ENCODE measurements around the gene CRYBG2. TPM values are rescaled to one million over a fixed set of nuclear protein-coding genes. Genes with fewer than 3 reads are reported as not detected.

Gene CRYBG2
- 1 to 10 TPM; 4.5 to 6.4 TPM for total RNA-seq

GRCh38 chr1:26353976-26354820 is at the start of gene CRYBG2:
CRYBG2 (minus strand) TSS chr1:26354130; CDS start chr1:26346657, 7,473 bp downstream.
- no peaks in the 10 kb centered on the region for H3K27me3 Mint-ChIP-seq
- H3K27ac Mint-ChIP-seq, result no peak within 1 kb of the TSS
- H3K9me3 Mint-ChIP-seq, result no peaks in the 10 kb centered on the region
- no peaks in the 10 kb centered on the region for H3K36me3 Mint-ChIP-seq (ENCODE audit: low read depth)
- CTCF ChIA-PET, result interaction anchor here (1.1 to 1.4 kb wide), 5 partner anchors 10 to 185 kb away, joined by 3 to 8 read pairs (median 3); partner anchors contain the start of gene ZNF593
- TF ChIP-seq, protein P1, sequence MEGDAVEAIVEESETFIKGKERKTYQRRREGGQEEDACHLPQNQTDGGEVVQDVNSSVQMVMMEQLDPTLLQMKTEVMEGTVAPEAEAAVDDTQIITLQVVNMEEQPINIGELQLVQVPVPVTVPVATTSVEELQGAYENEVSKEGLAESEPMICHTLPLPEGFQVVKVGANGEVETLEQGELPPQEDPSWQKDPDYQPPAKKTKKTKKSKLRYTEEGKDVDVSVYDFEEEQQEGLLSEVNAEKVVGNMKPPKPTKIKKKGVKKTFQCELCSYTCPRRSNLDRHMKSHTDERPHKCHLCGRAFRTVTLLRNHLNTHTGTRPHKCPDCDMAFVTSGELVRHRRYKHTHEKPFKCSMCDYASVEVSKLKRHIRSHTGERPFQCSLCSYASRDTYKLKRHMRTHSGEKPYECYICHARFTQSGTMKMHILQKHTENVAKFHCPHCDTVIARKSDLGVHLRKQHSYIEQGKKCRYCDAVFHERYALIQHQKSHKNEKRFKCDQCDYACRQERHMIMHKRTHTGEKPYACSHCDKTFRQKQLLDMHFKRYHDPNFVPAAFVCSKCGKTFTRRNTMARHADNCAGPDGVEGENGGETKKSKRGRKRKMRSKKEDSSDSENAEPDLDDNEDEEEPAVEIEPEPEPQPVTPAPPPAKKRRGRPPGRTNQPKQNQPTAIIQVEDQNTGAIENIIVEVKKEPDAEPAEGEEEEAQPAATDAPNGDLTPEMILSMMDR (IDR thresholded peaks at IDR 0.05), result no peak
- ATAC-seq (no peak), DNase-seq (no peak)
- POLR2A ChIA-PET, result interaction anchor here (0.8 to 1.0 kb wide), 2 partner anchors 9 to 11 kb away, joined by 3 to 5 read pairs; no protein-coding TSS in a partner anchor
- peaks cover 9% of the 10 kb centered on the region for H3K4me1 Mint-ChIP-seq (ENCODE audit: low read depth)
- no peak within 1 kb of the TSS for H3K4me3 Mint-ChIP-seq
- intact Hi-C loops (cut with micrococcal nuclease), result no loop called here

DNA sequence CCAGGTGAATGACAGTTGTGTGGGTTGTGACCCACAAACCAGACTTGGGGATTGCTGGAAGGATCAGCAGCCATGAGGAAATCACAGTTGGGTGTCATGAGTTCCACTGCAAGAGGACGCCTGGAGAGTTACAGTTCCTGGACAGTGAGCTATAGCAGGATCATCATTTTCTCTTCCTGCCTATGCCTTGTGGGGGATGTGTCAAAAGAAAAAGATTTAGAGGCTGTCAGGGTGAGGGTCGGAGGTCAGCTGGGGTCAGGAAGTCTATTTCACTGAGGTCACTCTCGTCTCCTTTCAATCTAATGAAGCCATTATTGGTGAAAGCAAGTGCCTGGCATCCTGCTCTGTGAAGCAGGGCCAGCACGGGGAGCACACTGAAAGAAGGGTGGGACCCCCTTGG is 49.7 kb upstream of the CRYBG2 start:
- POLR2A ChIA-PET, result interaction anchor here (1.0 kb wide), 1 partner anchor 11 kb away, joined by 3 read pairs; no protein-coding TSS in a partner anchor
- no peak for DNase-seq
- no peaks in the 10 kb centered on the region for H3K9me3 Mint-ChIP-seq
- H3K4me3 Mint-ChIP-seq, result no peak overlapping the region
- intact Hi-C loops (cut with micrococcal nuclease), result no loop called here
- H3K36me3 Mint-ChIP-seq (ENCODE audit: low read depth), result no peaks in the 10 kb centered on the region
- H3K27ac Mint-ChIP-seq, result no peak overlapping the region
- no peak for ATAC-seq
- H3K4me1 Mint-ChIP-seq (ENCODE audit: low read depth), result peaks cover 3% of the 10 kb centered on the region
- H3K27me3 Mint-ChIP-seq, result peaks cover 16% of the 10 kb centered on the region
- TF ChIP-seq, protein P1 (IDR thresholded peaks at IDR 0.05), result no peak
- CTCF ChIA-PET, result interaction anchor here (3.5 to 4.4 kb wide), 2 partner anchors 14 to 170 kb away, joined by 11 to 31 read pairs; partner anchors contain the start of gene CEP85

DNA sequence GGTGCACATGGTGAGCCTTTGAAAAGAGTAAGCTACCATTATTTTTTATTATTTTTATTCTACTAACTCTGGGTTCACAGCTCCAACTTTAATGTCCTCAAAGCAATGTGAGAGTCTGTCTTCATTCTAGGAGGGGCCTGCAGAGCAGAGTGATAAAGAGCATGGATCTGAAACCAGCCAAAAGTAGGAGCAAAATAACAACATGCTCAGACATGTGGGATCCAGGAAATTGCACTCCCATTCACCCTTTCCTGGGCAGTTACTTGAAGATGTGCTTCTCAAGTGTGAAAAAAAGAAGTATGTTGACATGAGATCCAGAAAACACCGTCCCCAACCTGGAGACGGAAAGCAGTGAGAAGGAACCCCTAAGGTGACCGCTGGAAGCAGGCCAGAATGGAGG is 48.0 kb upstream of the CRYBG2 start:
- H3K4me3 Mint-ChIP-seq, result no peak overlapping the region
- H3K9me3 Mint-ChIP-seq, result no peaks in the 10 kb centered on the region
- H3K27me3 Mint-ChIP-seq, result peaks cover 13% of the 10 kb centered on the region
- intact Hi-C loops (cut with micrococcal nuclease), result no loop called here
- no peaks in the 10 kb centered on the region for H3K36me3 Mint-ChIP-seq (ENCODE audit: low read depth)
- H3K27ac Mint-ChIP-seq, result no peak overlapping the region
- ATAC-seq (no peak), DNase-seq (no peak)
- POLR2A ChIA-PET, result no interaction called here
- no peaks in the 10 kb centered on the region for H3K4me1 Mint-ChIP-seq (ENCODE audit: low read depth)
- TF ChIP-seq, protein P1 (IDR thresholded peaks at IDR 0.05), result no peak
- CTCF ChIA-PET, result interaction anchor here (0.9 to 3.8 kb wide), 3 partner anchors 14 to 168 kb away, joined by 3 to 29 read pairs (median 3); partner anchors contain the start of gene CEP85

- H3K27ac Mint-ChIP-seq, result no peak overlapping the region
- no peak for DNase-seq
- intact Hi-C loops (cut with micrococcal nuclease), result no loop called here
- TF ChIP-seq, protein P1 (IDR thresholded peaks at IDR 0.05), result no peak
- CTCF ChIA-PET, result interaction anchor here (1.4 to 3.8 kb wide), 4 partner anchors 17 to 123 kb away, joined by 3 to 29 read pairs (median 12); no protein-coding TSS in a partner anchor
- H3K4me3 Mint-ChIP-seq, result no peak overlapping the region
- H3K4me1 Mint-ChIP-seq (ENCODE audit: low read depth), result peaks cover 4% of the 10 kb centered on the region
- peaks cover 8% of the 10 kb centered on the region for H3K27me3 Mint-ChIP-seq
- no peak for ATAC-seq
- no peaks in the 10 kb centered on the region for H3K36me3 Mint-ChIP-seq (ENCODE audit: low read depth)
- POLR2A ChIA-PET, result no interaction called here
- no peaks in the 10 kb centered on the region for H3K9me3 Mint-ChIP-seq
Observed at GRCh38 chr1:26399034-26399433, 45.1 kb upstream of the CRYBG2 start.

DNA sequence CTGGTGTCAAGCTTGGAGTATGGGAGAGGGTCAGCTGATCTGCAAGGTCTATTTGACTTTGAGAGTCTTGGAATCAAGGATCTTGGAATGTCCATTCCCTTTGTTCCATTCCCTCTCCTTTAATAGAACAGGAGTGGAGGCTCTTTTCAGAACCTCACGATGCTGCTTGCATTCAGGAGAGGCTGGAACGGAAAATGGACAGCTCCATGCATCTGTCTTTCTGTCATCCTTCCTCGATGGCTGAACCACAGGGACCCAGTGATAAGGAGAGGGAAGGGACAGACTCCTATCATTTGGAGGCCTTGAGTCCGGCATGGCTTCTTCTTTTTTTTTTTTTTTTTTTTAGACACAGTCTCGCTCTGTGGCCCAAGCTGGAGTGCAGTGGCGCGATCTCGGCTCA is 41.8 kb upstream of the CRYBG2 start:
- Mint-ChIP-seq H3K4me1 (ENCODE audit: low read depth) (peaks cover 15% of the 10 kb centered on the region), H3K9me3 (no peaks in the 10 kb centered on the region), H3K27ac (no peak overlapping the region), H3K27me3 (no peaks in the 10 kb centered on the region), H3K36me3 (ENCODE audit: low read depth) (no peaks in the 10 kb centered on the region), H3K4me3 (no peak overlapping the region)
- no peak for ATAC-seq
- TF ChIP-seq, protein P1 (IDR thresholded peaks at IDR 0.05), result no peak
- CTCF ChIA-PET, result interaction anchor here (0.7 to 3.2 kb wide), 13 partner anchors 11 to 161 kb away, joined by 3 to 15 read pairs (median 4); partner anchors contain the start of gene CD52
- POLR2A ChIA-PET, result interaction anchor here (1.2 kb wide), 1 partner anchor 20 kb away, joined by 4 read pairs; no protein-coding TSS in a partner anchor
- intact Hi-C loops (cut with micrococcal nuclease), result no loop called here
- DNase-seq, result no peak
